GM12873 (cell line): Measurements from ENCODE around the gene CDC42BPB.

Source experiments
- TF ChIP-seq, protein P1 (sequence below): IDR thresholded peaks from 2 replicates; pipeline ENCODE4 v1.5.1; 2012; ENCODE audit warnings: low read depth, mild to moderate bottlenecking, moderate library complexity, low read length, control low read depth; ENCODE audit not compliant: insufficient read depth; ENCODE audit errors: missing control alignments

CDC42BPB gene

GRCh38 chr14:102883089-102883541, 174.2 kb downstream of the CDC42BPB start:
- TF ChIP-seq, protein P1, sequence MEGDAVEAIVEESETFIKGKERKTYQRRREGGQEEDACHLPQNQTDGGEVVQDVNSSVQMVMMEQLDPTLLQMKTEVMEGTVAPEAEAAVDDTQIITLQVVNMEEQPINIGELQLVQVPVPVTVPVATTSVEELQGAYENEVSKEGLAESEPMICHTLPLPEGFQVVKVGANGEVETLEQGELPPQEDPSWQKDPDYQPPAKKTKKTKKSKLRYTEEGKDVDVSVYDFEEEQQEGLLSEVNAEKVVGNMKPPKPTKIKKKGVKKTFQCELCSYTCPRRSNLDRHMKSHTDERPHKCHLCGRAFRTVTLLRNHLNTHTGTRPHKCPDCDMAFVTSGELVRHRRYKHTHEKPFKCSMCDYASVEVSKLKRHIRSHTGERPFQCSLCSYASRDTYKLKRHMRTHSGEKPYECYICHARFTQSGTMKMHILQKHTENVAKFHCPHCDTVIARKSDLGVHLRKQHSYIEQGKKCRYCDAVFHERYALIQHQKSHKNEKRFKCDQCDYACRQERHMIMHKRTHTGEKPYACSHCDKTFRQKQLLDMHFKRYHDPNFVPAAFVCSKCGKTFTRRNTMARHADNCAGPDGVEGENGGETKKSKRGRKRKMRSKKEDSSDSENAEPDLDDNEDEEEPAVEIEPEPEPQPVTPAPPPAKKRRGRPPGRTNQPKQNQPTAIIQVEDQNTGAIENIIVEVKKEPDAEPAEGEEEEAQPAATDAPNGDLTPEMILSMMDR = no peak
